K562 (cell line): ENCODE results near the gene FBLN2. TPM values are rescaled to one million over a fixed set of nuclear protein-coding genes. Genes with fewer than 3 reads are reported as not detected.

Source experiments
- ATAC-seq: fragments of 200-7000 bp; cut with Tn5 transposase; 3 replicates; pipeline ENCODE4 v1.9.1; 2020; ENCODE audit warnings: moderate library complexity
- BruUV-seq: library from RNA; stranded (reverse); fragments of 400-500 nt; replicated peaks from 2 replicates; lab custom pipeline; 2021; lab: Mats Ljungman, UMichigan
- CTCF ChIA-PET: fragments of 300-600 bp; formaldehyde crosslinking; extraction: SDS; loops from one replicate; lab custom pipeline; 2021; ENCODE audit warnings: low intra/inter-chr PET ratio; lab: Yijun Ruan, JAX
- POLR2A ChIA-PET: fragments of 300-600, 350-650 bp; sonication (Branson Sonifier 250); formaldehyde crosslinking; extraction: SDS; loops from one replicate; lab custom pipeline; 2021; ENCODE audit warnings: antibody characterized with exemption, inconsistent platforms; lab: Yijun Ruan, JAX
- DNase-seq, 4 experiments: peaks; one replicate each; pipeline versions ENCODE4 v3.0.0 to v3.0.0-alpha.2; 2011 to 2018; ENCODE audit warnings: low spot score in 3 of 4, mixed read lengths in 3 of 4; ENCODE audit errors: extremely low read depth in 1 of 4
- FAIRE-seq: peaks from 2 replicates; lab custom pipeline; 2011; peaks lifted over from hg19 to GRCh38; lab: Jason Lieb, UNC
- H2AFZ ChIP-seq: 2 replicates; pipeline ENCODE4 v1.6.0; 2011; ENCODE audit warnings: low read depth, low read length, control low read depth, inconsistent platforms
- H3K27ac ChIP-seq: fragments of 200-600 bp; 3 replicates; pipeline ENCODE4 v1.8.0; 2011; ENCODE audit warnings: low read depth, mild to moderate bottlenecking, control low read depth, inconsistent platforms, low read length, moderate library complexity, mixed read lengths; ENCODE audit errors: extremely low read depth
- H3K27me3 ChIP-seq, 2 experiments: fragments of 300-600 bp in 1 of 2; 2 replicates in 1 of 2; 3 replicates in 1 of 2; pipeline versions ENCODE4 v1.6.0 to v1.8.0; 2011; ENCODE audit warnings: inconsistent platforms in 2 of 2, low read length in 2 of 2, mild to moderate bottlenecking in 1 of 2, mixed read lengths in 1 of 2, moderate library complexity in 1 of 2; ENCODE audit not compliant: control insufficient read depth in 2 of 2, insufficient read depth in 2 of 2
- H3K36me3 ChIP-seq: fragments of 300-600 bp; 3 replicates; pipeline ENCODE4 v1.8.0; 2011; ENCODE audit warnings: mild to moderate bottlenecking, low read length, inconsistent platforms; ENCODE audit not compliant: control insufficient read depth, insufficient read depth
- H3K4me1 ChIP-seq, 2 experiments: fragments of 200-600 bp in 1 of 2; replicated peaks in 1 of 2; 2 replicates in 1 of 2; 3 replicates in 1 of 2; pipeline versions ENCODE4 v1.5.1 to v1.8.0; 2011; ENCODE audit warnings: inconsistent platforms in 2 of 2, low read length in 2 of 2, mild to moderate bottlenecking in 1 of 2, mixed read lengths in 1 of 2, moderate library complexity in 1 of 2; ENCODE audit not compliant: control insufficient read depth in 2 of 2, insufficient read depth in 2 of 2
- H3K4me2 ChIP-seq: 2 replicates; pipeline ENCODE4 v1.6.1; 2011; ENCODE audit warnings: low read length, control low read depth, inconsistent platforms, mixed read lengths; ENCODE audit not compliant: insufficient read depth
- H3K4me3 ChIP-seq: fragments of 200-600 bp; sonication (generic), shearing (Covaris generic); 2 replicates; pipeline ENCODE4 v1.5.1; 2016; ENCODE audit warnings: control low read depth, inconsistent platforms
- H3K79me2 ChIP-seq: fragments of 200-600 bp; 3 replicates; pipeline ENCODE4 v1.8.0; 2011; ENCODE audit warnings: low read length, inconsistent platforms; ENCODE audit not compliant: control insufficient read depth, insufficient read depth
- H3K9ac ChIP-seq, 2 experiments: 2 replicates each; pipeline versions ENCODE4 v1.6.0 to v1.6.1; 2011; ENCODE audit warnings: low read depth in 2 of 2, low read length in 2 of 2, control low read depth in 1 of 2, inconsistent platforms in 1 of 2, mild to moderate bottlenecking in 1 of 2, mixed read lengths in 1 of 2; ENCODE audit not compliant: insufficient read depth in 1 of 2
- H3K9me1 ChIP-seq: one replicate; pipeline ENCODE4 v1.6.0; 2011; ENCODE audit warnings: inconsistent platforms, mild to moderate bottlenecking, low read length, moderate library complexity; ENCODE audit not compliant: control insufficient read depth, insufficient read depth
- H3K9me3 ChIP-seq: replicated peaks from 2 replicates; pipeline ENCODE4 v1.5.1; 2011; ENCODE audit warnings: low read depth, low read length, inconsistent platforms; ENCODE audit not compliant: control insufficient read depth, insufficient read depth
- H4K20me1 ChIP-seq: replicated peaks from 2 replicates; pipeline ENCODE4 v1.6.1; 2011; ENCODE audit warnings: low read length, inconsistent platforms, mixed read lengths; ENCODE audit not compliant: control insufficient read depth, insufficient read depth
- ATF3 ChIP-seq, 2 experiments: fragments of 450-650 bp in 1 of 2; sonication (generic) in 1 of 2; formaldehyde crosslinking in 1 of 2; IDR thresholded peaks in 1 of 2; conservative IDR thresholded peaks in 1 of 2; 2 replicates each; pipeline versions ENCODE4 v1.6.1 to v1.8.1; 2016 to 2023; ENCODE audit warnings: mild to moderate bottlenecking in 2 of 2, moderate library complexity in 2 of 2, inconsistent platforms in 1 of 2, missing genetic modification reagents in 1 of 2
- C11orf30 ChIP-seq: fragments of 450-650 bp; IDR thresholded peaks from 2 replicates; pipeline ENCODE4 v1.6.1; 2016; ENCODE audit warnings: low read depth, mild to moderate bottlenecking
- HINFP ChIP-seq: fragments of 450-650 bp; conservative IDR thresholded peaks from 2 replicates; pipeline ENCODE4 v1.6.1; 2016; ENCODE audit warnings: missing genetic modification characterization, low read depth, mild to moderate bottlenecking, control low read depth, missing compliant biosample characterization
- NELFE ChIP-seq: IDR thresholded peaks from 2 replicates; pipeline ENCODE4 v1.6.1; 2011; ENCODE audit warnings: mild to moderate bottlenecking; ENCODE audit not compliant: insufficient read depth, insufficient read length
- ZBTB2 ChIP-seq: fragments of 450-650 bp; IDR thresholded peaks from 2 replicates; pipeline ENCODE4 v1.6.1; 2016; ENCODE audit warnings: antibody characterized with exemption
- WGBS: fragments of 100-300 bp; shearing (Covaris generic); methylation state at CpG from one replicate; pipeline ENCODE4 v1.1.6; 2016; ENCODE audit warnings: low coverage, mixed read lengths; ENCODE audit not compliant: insufficient coverage; ENCODE audit errors: missing lambda C conversion rate; 5-methylcytosine and 5-hydroxymethylcytosine counted together
- in situ Hi-C: fragments of 300-500 bp; cut with MboI; formaldehyde crosslinking; loops from 4 replicates; pipeline ENCODE4 v1.15.0; 2018; ENCODE audit warnings: inconsistent platforms, mixed read lengths
- intact Hi-C: fragments of 100-400 bp; cut with micrococcal nuclease; formaldehyde crosslinking; loops from 2 replicates; pipeline ENCODE4 v1.14.2; 2022
- polyA plus RNA-seq, 8 experiments: library from polyadenylated mRNA; depleted of rRNA in 4 of 8; stranded (reverse) in 5 of 8; unstranded in 3 of 8; fragments of >200 nt; fragmentation: Nextera tagmentation in 2 of 8; fragmentation: Illumina TruSeq in 1 of 8; extraction: Ambion mirVana in 2 of 8; extraction: Trizol in 1 of 8; gene quantifications; 2 replicates each; pipeline versions ENCODE4 v1.2.1 to v1.2.3, GENCODE V29; 2011 to 2014; ENCODE audit warnings: inconsistent platforms in 1 of 8, missing spikeins in 1 of 8
- total RNA-seq, 7 experiments: library from RNA; depleted of rRNA in 6 of 7; stranded (reverse); fragments of >200 nt in 6 of 7; fragmentation: Illumina TruSeq in 2 of 7; extraction: Trizol in 2 of 7; gene quantifications; 2 replicates each; pipeline versions ENCODE4 v1.2.1 to v1.2.3, GENCODE V29; 2011 to 2021; ENCODE audit warnings: low replicate concordance in 1 of 7

The FBLN2 gene
- total and polyA plus RNA-seq, 9 of the 15 experiments (the other 6 are each of a cell fraction or from before 2014, with no cell fraction given): 0.03 to 0.10 (median 0.04) TPM; not detected in 6

- DNase-seq: peak in 1 of 4 experiments; percentile 45
- peaks cover 0 to 12% of the 10 kb centered on the region in 2 experiments; a peak in 1 of 5 replicates for H3K4me1 ChIP-seq
- H3K79me2 ChIP-seq: no peaks in the 10 kb centered on the region
- H3K27ac ChIP-seq: no peak overlapping the region
- peaks cover 46 to 82% of the 10 kb centered on the region in 2 experiments for H3K27me3 ChIP-seq
- H3K9me3 ChIP-seq: no peaks in the 10 kb centered on the region; the same call in 1 of the 2 replicates
- no peak for ATAC-seq
- H3K4me3 ChIP-seq: no peak overlapping the region
- in situ Hi-C loops (no loop called here), intact Hi-C loops (no loop called here)
- BruUV-seq: no TSS peak
- 1% methylated on average over 21 of the region's 21 CpGs for WGBS
- H3K4me2 ChIP-seq: no peak overlapping the region
- FAIRE-seq: peak; percentile 15
- H4K20me1 ChIP-seq: peaks cover 24% of the 10 kb centered on the region
- TF ChIP-seq ATF3 (IDR thresholded peaks at IDR 0.05) (no peak), ATF3 (CRISPR knock-in tag; conservative IDR thresholded peaks at IDR 0.05) (no peak), NELFE (no peak), C11orf30 (no peak), HINFP (tag) (no peak), ZBTB2 (no peak)
- ChIA-PET CTCF (no interaction called here), POLR2A (interaction anchor here (0.6 kb wide), 2 partner anchors 16 to 393 kb away, joined by 3 to 4 read pairs; no protein-coding TSS in a partner anchor)
- peaks cover 7% of the 10 kb centered on the region for H3K9me1 ChIP-seq
- H2AFZ ChIP-seq: no peak overlapping the region
- no peaks in the 10 kb centered on the region for H3K36me3 ChIP-seq
- no peak overlapping the region for H3K9ac ChIP-seq
Observed at GRCh38 chr3:13623101-13623654, 74.3 kb downstream of the FBLN2 start.
